Measurements from ENCODE around the gene FCHSD2. TPM values are rescaled to one million over a fixed set of nuclear protein-coding genes. Genes with fewer than 3 reads are reported as not detected.

Gene FCHSD2
- total and polyA plus RNA-seq, 9 of the 15 experiments (the other 6 are each of a cell fraction or from before 2014, with no cell fraction given), result 1.8 to 14.7 (median 6.4) TPM

GRCh38 chr11:73147771-73148681 lies 5.9 kb upstream of the FCHSD2 start:
- DNase-seq (ENCODE audit: extremely low read depth in 1 of 4, low spot score in 3 of 4), result no peak
- H3K9me3 ChIP-seq (replicated peaks; ENCODE audit: control insufficient read depth, insufficient read depth, low read depth, low read length), result no peaks in the 10 kb centered on the region
- TF ChIP-seq ZNF609 (CRISPR knock-in tag; IDR thresholded peaks at IDR 0.05; ENCODE audit: borderline replicate concordance) (no peak), POLR2H (tag; IDR thresholded peaks at IDR 0.05; ENCODE audit: low read depth) (no peak), ZNF263 (CRISPR knock-in tag; IDR thresholded peaks at IDR 0.05; ENCODE audit: borderline replicate concordance) (no peak), LEF1 (IDR thresholded peaks at IDR 0.05) (no peak), HDAC8 (tag; IDR thresholded peaks at IDR 0.05) (no peak), ELF4 (CRISPR knock-in tag; IDR thresholded peaks at IDR 0.05) (no peak), ZNF280B (CRISPR knock-in tag; IDR thresholded peaks at IDR 0.05) (no peak), ZNF398 (CRISPR knock-in tag; IDR thresholded peaks at IDR 0.05) (no peak)
- no peaks in the 10 kb centered on the region for H3K36me3 ChIP-seq (ENCODE audit: control insufficient read depth, insufficient read depth, low read length)
- POLR2A ChIA-PET, result interaction anchor here (0.6 to 0.9 kb wide), 2 partner anchors 14 to 70 kb away, joined by 3 read pairs; no protein-coding TSS in a partner anchor
- ATAC-seq, result no peak
- no TSS peak for BruUV-seq (replicated peaks)
- H3K27me3 ChIP-seq (ENCODE audit: control insufficient read depth in 2 of 2, insufficient read depth in 2 of 2, low read length in 2 of 2), result no peaks in the 10 kb centered on the region
- no peak overlapping the region for H3K4me2 ChIP-seq (ENCODE audit: insufficient read depth, low read length)
- 49% methylated on average over 14 of the region's 15 CpGs for WGBS (ENCODE audit: insufficient coverage, low coverage, missing lambda C conversion rate)
- H3K27ac ChIP-seq (ENCODE audit: extremely low read depth, low read depth, low read length), result no peak overlapping the region
- H3K4me1 ChIP-seq (replicated peaks in 1 of 2; ENCODE audit: control insufficient read depth in 2 of 2, insufficient read depth in 2 of 2, low read length in 2 of 2), result peaks cover 11% of the 10 kb centered on the region in 2 experiments
- H3K4me3 ChIP-seq, result no peak overlapping the region
- H3K9ac ChIP-seq (ENCODE audit: insufficient read depth in 1 of 2, low read depth in 2 of 2, low read length in 2 of 2), result peak overlapping the region in 1 of 2 experiments; percentile 39; a peak in 1 of 4 replicates
- CTCF ChIA-PET (ENCODE audit: low intra/inter-chr PET ratio), result no interaction called here
- H4K20me1 ChIP-seq (replicated peaks; ENCODE audit: control insufficient read depth, insufficient read depth, low read length), result no peaks in the 10 kb centered on the region; the same call in 1 of the 2 replicates
- no peak for FAIRE-seq
- intact Hi-C loops (cut with micrococcal nuclease) (no loop called here), in situ Hi-C loops (cut with MboI) (no loop called here)
- no peaks in the 10 kb centered on the region for H3K9me1 ChIP-seq (ENCODE audit: control insufficient read depth, insufficient read depth, low read length)
- no peaks in the 10 kb centered on the region for H3K79me2 ChIP-seq (ENCODE audit: control insufficient read depth, insufficient read depth, low read length)
- no peak overlapping the region for H2AFZ ChIP-seq (ENCODE audit: low read depth, low read length)

Measured in K562 (cell line).